HEK293 (cell line): ENCODE results near the gene ITGAL.

Experiments
- ELK4 ChIP-seq: IDR thresholded peaks from 2 replicates; pipeline ENCODE4 v1.6.1; 2011; ENCODE audit warnings: mild to moderate bottlenecking, low read depth, low read length, borderline replicate concordance
- IKZF3 ChIP-seq: fragments of 450-650 bp; IDR thresholded peaks from 2 replicates; pipeline ENCODE4 v1.5.0; 2018; ENCODE audit warnings: missing biosample characterization, mild to moderate bottlenecking, missing genetic modification characterization, moderate library complexity
- KLF1 ChIP-seq: fragments of 450-650 bp; formaldehyde crosslinking; IDR thresholded peaks from 2 replicates; pipeline ENCODE4 v1.5.1; 2016; ENCODE audit warnings: missing biosample characterization, missing genetic modification characterization
- OSR2 ChIP-seq: fragments of 450-650 bp; formaldehyde crosslinking; IDR thresholded peaks from 2 replicates; pipeline ENCODE4 v1.5.1; 2016; ENCODE audit warnings: missing biosample characterization, missing genetic modification characterization
- PRDM1 ChIP-seq: fragments of 450-650 bp; formaldehyde crosslinking; IDR thresholded peaks from 2 replicates; pipeline ENCODE4; 2016; ENCODE audit warnings: missing biosample characterization, missing genetic modification characterization
- PRDM6 ChIP-seq: fragments of 450-650 bp; formaldehyde crosslinking; IDR thresholded peaks from 2 replicates; pipeline ENCODE4 v1.5.1; 2017; ENCODE audit warnings: missing biosample characterization, missing genetic modification characterization
- SP2 ChIP-seq: fragments of 450-650 bp; formaldehyde crosslinking; IDR thresholded peaks from 2 replicates; pipeline ENCODE4 v1.5.1; 2016; ENCODE audit warnings: missing biosample characterization, missing genetic modification characterization
- SP7 ChIP-seq: fragments of 450-650 bp; formaldehyde crosslinking; IDR thresholded peaks from 2 replicates; pipeline ENCODE4 v1.5.1; 2016; ENCODE audit warnings: missing biosample characterization, missing genetic modification characterization
- TCF7L2 ChIP-seq: IDR thresholded peaks from 2 replicates; pipeline ENCODE4 v1.6.1; 2011; ENCODE audit warnings: low read depth, mild to moderate bottlenecking, inconsistent platforms, low read length, moderate library complexity, borderline replicate concordance
- YY2 ChIP-seq: fragments of 450-650 bp; formaldehyde crosslinking; IDR thresholded peaks from 2 replicates; pipeline ENCODE4 v1.5.1; 2016; ENCODE audit warnings: missing biosample characterization, missing genetic modification characterization
- ZBTB17 ChIP-seq: fragments of 450-650 bp; formaldehyde crosslinking; IDR thresholded peaks from 2 replicates; pipeline ENCODE4 v1.5.1; 2016; ENCODE audit warnings: missing biosample characterization, missing genetic modification characterization
- ZEB2 ChIP-seq: fragments of 450-650 bp; formaldehyde crosslinking; IDR thresholded peaks from 2 replicates; pipeline ENCODE4 v1.5.1; 2016; ENCODE audit warnings: missing biosample characterization, missing genetic modification characterization
- ZNF184 ChIP-seq: fragments of 450-650 bp; IDR thresholded peaks from 2 replicates; pipeline ENCODE4 v1.5.1; 2018; ENCODE audit warnings: missing biosample characterization, mild to moderate bottlenecking, missing genetic modification characterization
- ZNF202 ChIP-seq: fragments of 450-650 bp; formaldehyde crosslinking; IDR thresholded peaks from 2 replicates; pipeline ENCODE4 v1.5.1; 2016; ENCODE audit warnings: missing biosample characterization, missing genetic modification characterization, borderline replicate concordance
- ZNF24 ChIP-seq: fragments of 450-650 bp; formaldehyde crosslinking; IDR thresholded peaks from 2 replicates; pipeline ENCODE4 v1.5.1; 2016; ENCODE audit warnings: missing biosample characterization, missing genetic modification characterization
- ZNF394 ChIP-seq: fragments of 450-650 bp; formaldehyde crosslinking; IDR thresholded peaks from 2 replicates; pipeline ENCODE4 v1.5.1; 2016; ENCODE audit warnings: missing biosample characterization, missing genetic modification characterization, mild to moderate bottlenecking, moderate library complexity, borderline replicate concordance
- ZNF488 ChIP-seq: fragments of 450-650 bp; formaldehyde crosslinking; IDR thresholded peaks from 2 replicates; pipeline ENCODE4 v1.5.1; 2016; ENCODE audit warnings: missing biosample characterization, missing genetic modification characterization
- ZNF555 ChIP-seq: fragments of 450-650 bp; formaldehyde crosslinking; conservative IDR thresholded peaks from 2 replicates; pipeline ENCODE4 v1.5.1; 2017; ENCODE audit warnings: missing biosample characterization, mild to moderate bottlenecking, missing genetic modification characterization, inconsistent platforms
- ZNF558 ChIP-seq: fragments of 450-650 bp; formaldehyde crosslinking; IDR thresholded peaks from 2 replicates; pipeline ENCODE4 v1.5.1; 2016; ENCODE audit warnings: missing biosample characterization, missing genetic modification characterization
- ZNF629 ChIP-seq: fragments of 450-650 bp; formaldehyde crosslinking; IDR thresholded peaks from 2 replicates; pipeline ENCODE4 v1.5.1; 2017; ENCODE audit warnings: missing biosample characterization, missing genetic modification characterization
- ZNF660 ChIP-seq: fragments of 450-650 bp; IDR thresholded peaks from 2 replicates; pipeline ENCODE4 v1.5.1; 2018; ENCODE audit warnings: missing biosample characterization, mild to moderate bottlenecking, missing genetic modification characterization
- ZNF664 ChIP-seq: fragments of 450-650 bp; formaldehyde crosslinking; IDR thresholded peaks from 2 replicates; pipeline ENCODE4 v1.5.1; 2016; ENCODE audit warnings: missing biosample characterization, missing genetic modification characterization
- ZNF843 ChIP-seq: fragments of 450-650 bp; formaldehyde crosslinking; IDR thresholded peaks from 2 replicates; pipeline ENCODE4 v1.5.1; 2016; ENCODE audit warnings: missing biosample characterization, missing genetic modification characterization
- TF ChIP-seq, protein P1 (sequence below): fragments of 450-650 bp; formaldehyde crosslinking; IDR thresholded peaks from 2 replicates; pipeline ENCODE4 v1.5.1; 2017; ENCODE audit warnings: missing biosample characterization, missing genetic modification characterization
- TF ChIP-seq, protein P2 (sequence below): fragments of 450-650 bp; formaldehyde crosslinking; IDR thresholded peaks from 2 replicates; pipeline ENCODE4 v1.5.1; 2016; ENCODE audit warnings: missing biosample characterization, missing genetic modification characterization

The ITGAL gene

GRCh38 chr16:30567991-30568638 is 95.6 kb downstream of the ITGAL start (continued):
- TF ChIP-seq, protein P1, sequence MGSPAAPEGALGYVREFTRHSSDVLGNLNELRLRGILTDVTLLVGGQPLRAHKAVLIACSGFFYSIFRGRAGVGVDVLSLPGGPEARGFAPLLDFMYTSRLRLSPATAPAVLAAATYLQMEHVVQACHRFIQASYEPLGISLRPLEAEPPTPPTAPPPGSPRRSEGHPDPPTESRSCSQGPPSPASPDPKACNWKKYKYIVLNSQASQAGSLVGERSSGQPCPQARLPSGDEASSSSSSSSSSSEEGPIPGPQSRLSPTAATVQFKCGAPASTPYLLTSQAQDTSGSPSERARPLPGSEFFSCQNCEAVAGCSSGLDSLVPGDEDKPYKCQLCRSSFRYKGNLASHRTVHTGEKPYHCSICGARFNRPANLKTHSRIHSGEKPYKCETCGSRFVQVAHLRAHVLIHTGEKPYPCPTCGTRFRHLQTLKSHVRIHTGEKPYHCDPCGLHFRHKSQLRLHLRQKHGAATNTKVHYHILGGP (tag by site-specific recombination): no peak
- TF ChIP-seq ZNF488 (tag by site-specific recombination) (0 out of 2 replicates have a peak, but pooled peaks have one; percentile 34), IKZF3 (tag by site-specific recombination) (peak; percentile 48; the same call in 1 of the 2 replicates), YY2 (tag by site-specific recombination) (no peak), SP7 (tag by site-specific recombination) (peak; percentile 90), ZNF24 (peak; percentile 84), ELK4 (no peak), ZEB2 (tag by site-specific recombination) (peak; percentile 85), ZNF664 (tag by site-specific recombination) (peak; percentile 63; the same call in 1 of the 2 replicates), ZNF555 (tag by site-specific recombination) (no peak), SP2 (tag by site-specific recombination) (peak; percentile 49), ZNF843 (tag by site-specific recombination) (peak; percentile 54), ZNF394 (tag by site-specific recombination) (peak; percentile 61; the same call in 1 of the 2 replicates), KLF1 (tag by site-specific recombination) (no peak), ZBTB17 (tag by site-specific recombination) (peak; percentile 92), ZNF629 (tag by site-specific recombination) (peak; percentile 90), TCF7L2 (peak; percentile 95), ZNF202 (no peak), PRDM6 (tag by site-specific recombination) (peak; percentile 90; the same call in 1 of the 2 replicates), PRDM1 (tag by site-specific recombination) (0 out of 2 replicates have a peak, but pooled peaks have one; percentile 9), ZNF558 (0 out of 2 replicates have a peak, but pooled peaks have one; percentile 11), ZNF184 (0 out of 2 replicates have a peak, but pooled peaks have one; percentile 41), OSR2 (peak; percentile 76), ZNF660 (0 out of 2 replicates have a peak, but pooled peaks have one; percentile 48)
- TF ChIP-seq, protein P2, sequence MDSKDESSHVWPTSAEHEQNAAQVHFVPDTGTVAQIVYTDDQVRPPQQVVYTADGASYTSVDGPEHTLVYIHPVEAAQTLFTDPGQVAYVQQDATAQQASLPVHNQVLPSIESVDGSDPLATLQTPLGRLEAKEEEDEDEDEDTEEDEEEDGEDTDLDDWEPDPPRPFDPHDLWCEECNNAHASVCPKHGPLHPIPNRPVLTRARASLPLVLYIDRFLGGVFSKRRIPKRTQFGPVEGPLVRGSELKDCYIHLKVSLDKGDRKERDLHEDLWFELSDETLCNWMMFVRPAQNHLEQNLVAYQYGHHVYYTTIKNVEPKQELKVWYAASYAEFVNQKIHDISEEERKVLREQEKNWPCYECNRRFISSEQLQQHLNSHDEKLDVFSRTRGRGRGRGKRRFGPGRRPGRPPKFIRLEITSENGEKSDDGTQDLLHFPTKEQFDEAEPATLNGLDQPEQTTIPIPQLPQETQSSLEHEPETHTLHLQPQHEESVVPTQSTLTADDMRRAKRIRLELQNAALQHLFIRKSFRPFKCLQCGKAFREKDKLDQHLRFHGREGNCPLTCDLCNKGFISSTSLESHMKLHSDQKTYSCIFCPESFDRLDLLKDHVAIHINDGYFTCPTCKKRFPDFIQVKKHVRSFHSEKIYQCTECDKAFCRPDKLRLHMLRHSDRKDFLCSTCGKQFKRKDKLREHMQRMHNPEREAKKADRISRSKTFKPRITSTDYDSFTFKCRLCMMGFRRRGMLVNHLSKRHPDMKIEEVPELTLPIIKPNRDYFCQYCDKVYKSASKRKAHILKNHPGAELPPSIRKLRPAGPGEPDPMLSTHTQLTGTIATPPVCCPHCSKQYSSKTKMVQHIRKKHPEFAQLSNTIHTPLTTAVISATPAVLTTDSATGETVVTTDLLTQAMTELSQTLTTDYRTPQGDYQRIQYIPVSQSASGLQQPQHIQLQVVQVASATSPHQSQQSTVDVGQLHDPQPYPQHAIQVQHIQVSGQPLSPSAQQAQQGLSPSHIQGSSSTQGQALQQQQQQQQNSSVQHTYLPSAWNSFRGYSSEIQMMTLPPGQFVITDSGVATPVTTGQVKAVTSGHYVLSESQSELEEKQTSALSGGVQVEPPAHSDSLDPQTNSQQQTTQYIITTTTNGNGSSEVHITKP (tag by site-specific recombination): peak; percentile 66
